Transverse colon (tissue), 4 donors: ENCODE data around the gene GJD3. TPM values are rescaled to one million over a fixed set of nuclear protein-coding genes. Genes with fewer than 3 reads are reported as not detected.
A peak's percentile ranks its signal among the peaks of the same experiment; 100 is the strongest.
"Not testable (repeated sequence)": the region's sequence is repeated elsewhere in the genome, so short reads cannot be mapped to it uniquely, and the experiment has no call there.

ENCODE experiments used
- DNase-seq: peaks from one replicate; pipeline ENCODE4 v3.0.0-alpha.2; 2019
- H3K27ac ChIP-seq, 4 donors: fragments of 200-600 bp; sonication (generic); 2 replicates each; pipeline ENCODE4 v1.5.1; 2016 to 2018; ENCODE audit warnings: inconsistent platforms in 4 of 4
- H3K27me3 ChIP-seq: fragments of 200-600 bp; sonication (generic); 2 replicates; pipeline ENCODE4 v1.5.1; 2017; ENCODE audit warnings: inconsistent platforms
- H3K36me3 ChIP-seq, 4 donors: fragments of 200-600 bp; sonication (generic); 2 replicates each; pipeline ENCODE4 v1.5.1; 2017 to 2019; ENCODE audit warnings: inconsistent platforms in 4 of 4
- H3K4me1 ChIP-seq, 4 donors: fragments of 200-600 bp; sonication (generic); 2 replicates each; pipeline ENCODE4 v1.5.1; 2017 to 2020; ENCODE audit warnings: inconsistent platforms in 4 of 4
- H3K4me3 ChIP-seq, 4 donors: fragments of 200-600 bp; sonication (generic); 1 replicate in 1 of 4; 2 replicates in 3 of 4; pipeline versions ENCODE4 v1.5.1 to v1.6.1; 2017 to 2019; ENCODE audit warnings: inconsistent platforms in 4 of 4
- H3K9me3 ChIP-seq, 2 donors: fragments of 200-600 bp; sonication (generic); 2 replicates each; pipeline ENCODE4 v1.5.1; 2017 to 2019; ENCODE audit warnings: inconsistent platforms in 2 of 2
- EP300 ChIP-seq: sonication (generic); formaldehyde crosslinking; IDR thresholded peaks from one replicate; pipeline ENCODE4 v1.6.1; 2017; ENCODE audit warnings: antibody characterized with exemption, low read depth
- POLR2A ChIP-seq: fragments of 450-650 bp; IDR thresholded peaks from one replicate; pipeline ENCODE4 v1.6.1; 2016; ENCODE audit warnings: antibody characterized with exemption, mild to moderate bottlenecking, moderate library complexity
- POLR2AphosphoS5 ChIP-seq, 3 donors: sonication (generic); formaldehyde crosslinking; IDR thresholded peaks; one replicate each; pipeline ENCODE4 v1.6.1; 2016; ENCODE audit warnings: antibody characterized with exemption in 3 of 3
- WGBS, 2 donors: methylation state at CpG; one replicate each; pipeline ENCODE4 v1.1.5; 2018; ENCODE audit warnings: low coverage in 1 of 2; 5-methylcytosine and 5-hydroxymethylcytosine counted together
- in situ Hi-C, 4 donors: fragments of 200-750 bp; cut with MboI; loops; one replicate each; pipeline versions ENCODE4 v1.15.0 to v1.15.1; 2017; ENCODE audit warnings: low sequenced_read_pairs in 3 of 4, low pct_ligation_motif_present in 1 of 4, low pct_unique_long_range_greater_than_20kb in 1 of 4
- intact Hi-C: fragments of 100-400 bp; cut with DNase I; formaldehyde crosslinking; loops from one replicate; pipeline ENCODE4 v1.15.1; 2023; ENCODE audit warnings: low total_unique reads
- total RNA-seq, 4 donors: library from RNA; depleted of rRNA; stranded (reverse); fragments of >200 nt; gene quantifications; one replicate each; pipeline ENCODE4 v1.1.0, GENCODE V29; 2016
- TF ChIP-seq, protein P1 (sequence below), 5 experiments: fragments of 200-600 bp in 3 of 5; fragments of 450-650 bp in 2 of 5; sonication (generic) in 3 of 5; IDR thresholded peaks; 1 replicate in 2 of 5; 2 replicates in 3 of 5; pipeline ENCODE4 v1.5.1; 2016 to 2017; ENCODE audit warnings: antibody characterized with exemption in 5 of 5, inconsistent platforms in 3 of 5, mild to moderate bottlenecking in 2 of 5, moderate library complexity in 1 of 5

The GJD3 gene
- total RNA-seq, 4 donors from 2014 or later: not detected

- H3K4me3 ChIP-seq: no peak overlapping the region
- no peaks in the 10 kb centered on the region for H3K9me3 ChIP-seq
- in situ Hi-C loops: no loop called here
- intact Hi-C loops: no loop called here
- peaks cover 0 to 5% (median 0%) of the 10 kb centered on the region in 4 donors for H3K4me1 ChIP-seq
- no peaks in the 10 kb centered on the region for H3K27me3 ChIP-seq
- TF ChIP-seq POLR2A: no peak
- TF ChIP-seq EP300: no peak
- TF ChIP-seq, protein P1, sequence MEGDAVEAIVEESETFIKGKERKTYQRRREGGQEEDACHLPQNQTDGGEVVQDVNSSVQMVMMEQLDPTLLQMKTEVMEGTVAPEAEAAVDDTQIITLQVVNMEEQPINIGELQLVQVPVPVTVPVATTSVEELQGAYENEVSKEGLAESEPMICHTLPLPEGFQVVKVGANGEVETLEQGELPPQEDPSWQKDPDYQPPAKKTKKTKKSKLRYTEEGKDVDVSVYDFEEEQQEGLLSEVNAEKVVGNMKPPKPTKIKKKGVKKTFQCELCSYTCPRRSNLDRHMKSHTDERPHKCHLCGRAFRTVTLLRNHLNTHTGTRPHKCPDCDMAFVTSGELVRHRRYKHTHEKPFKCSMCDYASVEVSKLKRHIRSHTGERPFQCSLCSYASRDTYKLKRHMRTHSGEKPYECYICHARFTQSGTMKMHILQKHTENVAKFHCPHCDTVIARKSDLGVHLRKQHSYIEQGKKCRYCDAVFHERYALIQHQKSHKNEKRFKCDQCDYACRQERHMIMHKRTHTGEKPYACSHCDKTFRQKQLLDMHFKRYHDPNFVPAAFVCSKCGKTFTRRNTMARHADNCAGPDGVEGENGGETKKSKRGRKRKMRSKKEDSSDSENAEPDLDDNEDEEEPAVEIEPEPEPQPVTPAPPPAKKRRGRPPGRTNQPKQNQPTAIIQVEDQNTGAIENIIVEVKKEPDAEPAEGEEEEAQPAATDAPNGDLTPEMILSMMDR (IDR thresholded peaks at IDR 0.05): no peak
- no peak for TF ChIP-seq POLR2AphosphoS5 (IDR thresholded peaks at IDR 0.05)
- no peak overlapping the region for H3K27ac ChIP-seq
- 92 to 94% methylated on average over 8 to 14 of the region's 14 CpGs for WGBS, 2 donors
- DNase-seq: no peak
- H3K36me3 ChIP-seq: no peaks in the 10 kb centered on the region
Observed at GRCh38 chr17:40374821-40375498, 10.4 kb upstream of the GJD3 start.

DNA sequence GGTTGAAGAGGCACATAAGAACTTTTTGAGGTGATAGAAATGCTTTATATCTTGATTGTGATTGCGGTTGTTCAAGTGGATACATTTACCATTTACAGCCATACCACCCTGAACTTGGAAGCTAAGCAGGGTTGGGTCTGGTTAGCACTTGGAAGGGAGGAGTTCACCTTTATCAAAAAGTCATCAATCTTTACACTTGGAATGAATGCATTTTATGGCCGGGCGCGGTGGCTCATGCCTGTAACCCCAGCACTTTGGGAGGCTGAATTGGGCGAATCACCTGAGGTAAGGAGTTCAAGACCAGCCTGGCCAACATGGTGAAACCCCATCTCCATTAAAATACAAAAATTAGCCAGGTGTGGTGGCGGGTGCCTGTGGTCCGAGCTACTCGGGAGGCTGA lies 9.5 kb upstream of the GJD3 start:
- TF ChIP-seq POLR2A: no peak
- TF ChIP-seq, protein P1 (IDR thresholded peaks at IDR 0.05): no peak
- no peak for TF ChIP-seq POLR2AphosphoS5 (IDR thresholded peaks at IDR 0.05)
- no peak for TF ChIP-seq EP300
- Histone ChIP-seq H3K9me3 (no peaks in the 10 kb centered on the region), H3K4me3 (no peak overlapping the region), H3K27me3 (no peaks in the 10 kb centered on the region), H3K4me1 (peaks cover 0 to 5% (median 0%) of the 10 kb centered on the region in 4 donors), H3K36me3 (no peaks in the 10 kb centered on the region), H3K27ac (peak overlapping the region in 1 of 4 donors; percentile 30)
- intact Hi-C loops (no loop called here), in situ Hi-C loops (no loop called here)
- DNase-seq: peak; percentile 69
- WGBS, 2 donors: 20 to 53% methylated on average over 1 to 8 of the region's 8 CpGs

GRCh38 chr17:40373324-40373723 lies 8.8 kb upstream of the GJD3 start:
- H3K36me3 ChIP-seq: no peaks in the 10 kb centered on the region
- no peaks in the 10 kb centered on the region for H3K9me3 ChIP-seq
- peaks cover 0 to 5% (median 0%) of the 10 kb centered on the region in 4 donors for H3K4me1 ChIP-seq
- no peak overlapping the region for H3K27ac ChIP-seq
- no peaks in the 10 kb centered on the region for H3K27me3 ChIP-seq
- WGBS, 2 donors: 82 to 84% methylated on average over 2 to 4 of the region's 4 CpGs
- H3K4me3 ChIP-seq: no peak overlapping the region
- in situ Hi-C loops: no loop called here
- intact Hi-C loops: no loop called here
- TF ChIP-seq, protein P1 (IDR thresholded peaks at IDR 0.05): no peak
- no peak for TF ChIP-seq EP300
- no peak for TF ChIP-seq POLR2A
- no peak for TF ChIP-seq POLR2AphosphoS5 (IDR thresholded peaks at IDR 0.05)
- no peak for DNase-seq

GRCh38 chr17:40372644-40373043 lies 8.1 kb upstream of the GJD3 start:
- H3K27me3 ChIP-seq, H3K9me3 ChIP-seq, DNase-seq, H3K27ac ChIP-seq, H3K4me1 ChIP-seq, in situ Hi-C loops, H3K4me3 ChIP-seq, intact Hi-C loops, H3K36me3 ChIP-seq: not testable (repeated sequence)
- WGBS, 2 donors: 57 to 59% methylated on average over 3 to 4 of the region's 4 CpGs

DNA sequence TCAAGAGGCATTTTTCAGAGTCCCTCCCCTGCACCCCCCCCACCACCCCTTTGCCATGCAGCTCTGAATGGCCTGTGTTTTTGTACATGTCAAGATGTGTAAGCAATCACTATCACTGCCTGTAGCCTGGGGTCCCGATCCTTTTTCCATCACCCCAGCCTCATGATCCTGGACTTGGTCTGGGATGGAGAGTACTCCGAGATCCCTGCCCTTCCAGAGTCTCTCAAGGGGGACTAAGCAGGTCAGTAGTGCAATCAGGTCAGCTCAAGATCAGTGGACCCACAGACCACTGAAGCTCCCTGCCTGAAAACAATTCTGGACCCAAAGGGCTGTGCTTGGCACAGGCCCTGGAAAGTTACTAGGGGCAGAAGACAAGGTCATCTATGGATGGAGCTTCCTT lies 7.5 kb upstream of the GJD3 start:
- TF ChIP-seq, protein P1 (IDR thresholded peaks at IDR 0.05): no peak
- no peak for TF ChIP-seq POLR2AphosphoS5 (IDR thresholded peaks at IDR 0.05)
- TF ChIP-seq POLR2A: no peak
- no peak for TF ChIP-seq EP300
- Histone ChIP-seq H3K27me3 (no peaks in the 10 kb centered on the region), H3K4me1 (peaks cover 0 to 5% (median 0%) of the 10 kb centered on the region in 4 donors), H3K36me3 (no peaks in the 10 kb centered on the region), H3K27ac (no peak overlapping the region), H3K9me3 (no peaks in the 10 kb centered on the region), H3K4me3 (no peak overlapping the region)
- intact Hi-C loops: no loop called here
- WGBS, 2 donors: 100% methylated on average over 1 to 2 of the region's 2 CpGs
- in situ Hi-C loops: no loop called here
- no peak for DNase-seq
